AG09319 (cell line): ENCODE results near the gene F5.

ENCODE experiments used
- DNase-seq: peaks from one replicate; pipeline ENCODE4 v3.0.0-alpha.2; 2010; ENCODE audit warnings: low read depth; ENCODE audit errors: extremely low read depth
- TF ChIP-seq, protein P1 (sequence below): IDR thresholded peaks from 2 replicates; pipeline ENCODE4 v1.5.1; 2011; ENCODE audit warnings: low read depth, mild to moderate bottlenecking, inconsistent platforms, low read length, moderate library complexity

F5 gene

DNA sequence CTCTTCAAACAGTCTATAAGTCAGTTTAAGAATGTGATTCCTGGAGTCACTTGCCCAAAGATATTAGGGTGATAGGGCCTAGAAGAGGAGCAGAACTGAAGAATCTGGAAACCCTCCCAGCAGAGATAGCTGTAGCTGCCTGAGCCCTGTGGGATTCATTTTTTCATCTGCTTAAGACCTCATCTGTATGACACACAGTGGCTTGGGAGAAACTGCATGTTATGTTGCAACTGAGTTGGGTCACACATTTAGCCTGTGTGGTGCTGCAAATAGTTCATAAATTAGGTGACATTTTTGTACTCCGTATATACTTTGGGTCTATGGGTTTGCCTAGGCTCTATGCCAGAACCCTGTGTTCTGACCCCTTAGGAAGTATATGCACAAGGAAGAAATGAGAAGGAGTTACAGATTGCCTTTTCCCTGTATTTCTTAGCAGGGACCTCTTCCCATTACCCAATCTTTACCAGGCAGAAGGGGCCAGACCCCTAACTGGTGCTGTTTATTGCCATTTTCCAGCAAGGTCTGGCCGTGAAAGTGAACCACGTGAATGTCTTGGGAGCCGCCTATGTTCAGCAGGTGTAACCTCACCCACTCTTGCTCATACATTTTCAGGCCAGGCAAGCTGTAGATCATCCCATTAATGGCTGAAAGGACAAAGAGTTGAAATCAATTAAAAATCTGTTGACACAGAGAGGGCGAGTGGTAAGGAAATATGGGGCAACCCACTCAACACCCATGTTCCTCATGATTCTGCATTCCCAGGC lies 58.6 kb downstream of the F5 start:
- TF ChIP-seq, protein P1, sequence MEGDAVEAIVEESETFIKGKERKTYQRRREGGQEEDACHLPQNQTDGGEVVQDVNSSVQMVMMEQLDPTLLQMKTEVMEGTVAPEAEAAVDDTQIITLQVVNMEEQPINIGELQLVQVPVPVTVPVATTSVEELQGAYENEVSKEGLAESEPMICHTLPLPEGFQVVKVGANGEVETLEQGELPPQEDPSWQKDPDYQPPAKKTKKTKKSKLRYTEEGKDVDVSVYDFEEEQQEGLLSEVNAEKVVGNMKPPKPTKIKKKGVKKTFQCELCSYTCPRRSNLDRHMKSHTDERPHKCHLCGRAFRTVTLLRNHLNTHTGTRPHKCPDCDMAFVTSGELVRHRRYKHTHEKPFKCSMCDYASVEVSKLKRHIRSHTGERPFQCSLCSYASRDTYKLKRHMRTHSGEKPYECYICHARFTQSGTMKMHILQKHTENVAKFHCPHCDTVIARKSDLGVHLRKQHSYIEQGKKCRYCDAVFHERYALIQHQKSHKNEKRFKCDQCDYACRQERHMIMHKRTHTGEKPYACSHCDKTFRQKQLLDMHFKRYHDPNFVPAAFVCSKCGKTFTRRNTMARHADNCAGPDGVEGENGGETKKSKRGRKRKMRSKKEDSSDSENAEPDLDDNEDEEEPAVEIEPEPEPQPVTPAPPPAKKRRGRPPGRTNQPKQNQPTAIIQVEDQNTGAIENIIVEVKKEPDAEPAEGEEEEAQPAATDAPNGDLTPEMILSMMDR = no peak
- no peak for DNase-seq

GRCh38 chr1:169527001-169527400 lies 59.3 kb downstream of the F5 start:
- DNase-seq = no peak
- TF ChIP-seq, protein P1 = no peak

- DNase-seq = no peak
These were observed 60.0 kb downstream of the F5 start for GRCh38 chr1:169526120-169526832.

GRCh38 chr1:169525391-169525790 lies 60.9 kb downstream of the F5 start:
- DNase-seq = no peak
- TF ChIP-seq, protein P1 = no peak

More at GRCh38 chr1:169526120-169526832, 60.0 kb downstream of the F5 start:
- TF ChIP-seq, protein P1 = no peak

DNA sequence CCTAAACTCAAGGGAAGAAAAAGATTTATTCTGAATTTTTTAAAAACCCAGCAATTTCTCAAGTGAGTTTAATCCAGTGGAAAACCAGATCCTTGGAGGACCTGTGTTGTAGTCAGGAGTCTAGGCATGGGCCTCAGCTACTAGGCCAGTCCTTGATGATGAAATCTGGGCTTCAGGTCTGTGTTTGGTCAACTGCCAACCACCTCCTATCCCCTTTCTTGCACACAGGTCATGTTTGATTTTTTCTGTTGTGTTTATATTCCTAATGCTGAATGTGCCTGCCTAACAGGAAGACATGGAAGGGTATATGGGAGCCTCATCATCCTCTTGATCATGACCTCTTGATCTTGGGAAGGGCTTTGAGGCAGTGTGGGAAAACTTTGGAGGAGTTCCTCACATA lies 62.4 kb downstream of the F5 start:
- no peak for DNase-seq
- TF ChIP-seq, protein P1 = no peak

DNA sequence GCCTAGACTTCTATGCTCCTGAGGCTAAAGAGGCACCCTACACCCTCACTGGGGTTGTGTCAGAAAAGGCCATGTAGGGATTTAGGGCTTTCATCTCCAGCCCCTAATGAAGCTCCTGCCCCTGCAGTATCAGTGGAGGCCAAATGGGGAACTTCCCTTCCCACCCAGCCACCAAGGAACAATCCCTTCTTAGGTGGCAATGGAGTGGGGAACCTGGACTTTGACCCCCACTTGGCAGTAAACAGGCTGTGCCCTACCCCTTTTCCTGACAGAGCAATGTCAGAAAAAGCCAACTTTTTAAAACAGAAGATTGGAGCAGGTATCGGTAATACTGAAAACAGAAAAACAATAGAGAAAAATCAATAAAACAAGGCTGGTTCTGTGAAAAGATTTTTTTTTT lies 65.1 kb downstream of the F5 start:
- DNase-seq = no peak
- TF ChIP-seq, protein P1 = no peak

- TF ChIP-seq, protein P1 = no peak
- DNase-seq = no peak
These were observed 68.6 kb downstream of the F5 start for GRCh38 chr1:169517558-169518186.
